OCI-M2 (cell line): ENCODE results near the gene NACAD.

Experiments
- DNase-seq: peaks from one replicate; lab custom pipeline; 2025; ENCODE audit not compliant: unreplicated experiment; lab: John Stamatoyannopoulos, UW

The NACAD gene

GRCh38 chr7:45075871-45076796 lies 12.6 kb downstream of the NACAD start:
- no peak for DNase-seq

DNA sequence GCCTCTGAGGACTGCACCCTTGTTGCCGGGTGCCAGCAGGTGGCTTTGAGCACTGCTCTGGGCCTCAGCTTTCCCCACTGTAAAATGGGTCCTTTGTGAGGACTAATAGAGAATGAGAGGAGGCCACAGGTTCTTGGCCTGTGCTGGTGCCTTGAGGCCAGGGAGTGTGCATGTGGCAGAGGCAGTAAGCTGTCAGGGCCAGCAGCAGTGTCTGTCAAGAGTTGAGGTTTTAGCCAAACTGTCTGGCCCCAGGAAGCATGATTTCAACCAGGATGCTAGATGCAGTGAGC lies 13.5 kb downstream of the NACAD start:
- no peak for DNase-seq

DNA sequence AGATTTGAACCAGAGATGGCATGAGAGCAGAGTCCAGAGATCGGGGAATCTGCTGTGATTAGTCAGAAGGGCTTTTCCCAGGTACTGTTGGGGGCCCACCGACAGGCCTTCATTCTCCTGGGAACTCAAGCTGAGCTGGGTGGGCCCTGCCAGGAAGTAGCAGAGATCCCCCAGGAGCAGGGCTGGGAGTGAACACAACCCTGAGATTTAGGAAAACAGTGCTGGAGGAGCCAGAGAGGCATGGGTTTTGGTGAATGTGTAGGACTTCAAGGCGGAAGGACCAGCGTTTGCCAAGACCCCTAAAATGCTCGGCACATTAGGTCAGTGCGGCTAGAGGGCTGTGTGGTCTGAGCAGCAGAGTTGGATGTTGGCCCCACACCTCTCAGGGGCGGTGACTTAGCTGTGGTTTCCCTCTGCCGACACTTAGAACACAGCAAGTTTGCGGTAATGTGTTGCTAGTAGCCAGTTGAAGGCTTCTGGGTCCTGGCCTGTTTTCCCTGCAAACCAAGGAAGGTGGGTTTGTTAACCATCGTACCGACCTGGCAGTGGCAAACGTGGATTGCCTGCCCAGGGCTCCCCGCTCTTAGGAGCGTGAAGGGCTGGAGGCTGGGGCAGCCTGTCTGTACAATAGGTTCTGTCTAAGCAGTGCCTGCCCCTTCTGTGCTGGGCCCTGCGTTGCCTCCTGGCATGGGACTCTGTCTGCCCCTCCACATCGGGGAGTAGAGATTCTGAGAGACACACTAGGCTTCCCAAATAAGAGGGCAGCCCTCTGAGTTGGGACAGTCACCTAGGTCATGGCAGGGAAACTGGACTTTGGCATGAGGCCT lies 14.0 kb downstream of the NACAD start:
- no peak for DNase-seq

DNA sequence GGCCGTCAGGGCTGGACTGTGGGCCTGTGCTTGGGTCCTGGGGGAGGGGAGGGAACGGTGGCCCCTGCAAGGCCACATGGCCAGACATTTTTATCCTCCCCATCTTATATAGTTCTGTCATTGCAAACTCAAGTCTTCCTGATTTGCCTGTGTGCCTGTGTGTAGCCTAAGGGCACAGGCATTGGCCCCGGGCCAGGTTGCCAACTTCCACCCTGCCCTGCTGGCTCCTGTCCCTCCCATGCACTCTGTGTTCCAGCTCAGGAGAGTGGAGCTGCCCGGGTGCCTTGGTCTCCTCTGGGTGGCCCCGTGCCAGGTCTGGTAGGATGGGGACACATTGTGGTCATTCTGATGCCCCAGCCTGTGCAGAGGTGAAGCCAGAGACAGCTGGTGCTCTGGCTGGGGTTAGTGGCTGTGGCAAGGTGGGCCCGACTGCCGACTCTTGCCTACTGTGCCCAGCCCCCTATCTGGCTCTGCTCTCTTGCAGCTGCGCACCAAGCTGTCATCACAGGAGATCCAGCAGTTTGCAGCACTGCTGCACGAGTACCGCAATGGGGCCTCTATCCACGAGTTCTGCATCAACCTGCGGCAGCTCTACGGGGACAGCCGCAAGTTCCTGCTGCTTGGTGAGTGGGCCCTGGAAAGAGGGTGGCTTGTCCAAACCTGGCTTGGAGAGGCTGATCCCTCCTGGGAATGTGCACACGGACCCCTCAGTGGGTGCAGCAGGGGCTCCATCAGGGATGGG lies 14.8 kb downstream of the NACAD start:
- DNase-seq = no peak

- no peak for DNase-seq
Observed at GRCh38 chr7:45073031-45073785, 15.6 kb downstream of the NACAD start.

GRCh38 chr7:45072131-45073030 lies 16.4 kb downstream of the NACAD start:
- DNase-seq = no peak

DNA sequence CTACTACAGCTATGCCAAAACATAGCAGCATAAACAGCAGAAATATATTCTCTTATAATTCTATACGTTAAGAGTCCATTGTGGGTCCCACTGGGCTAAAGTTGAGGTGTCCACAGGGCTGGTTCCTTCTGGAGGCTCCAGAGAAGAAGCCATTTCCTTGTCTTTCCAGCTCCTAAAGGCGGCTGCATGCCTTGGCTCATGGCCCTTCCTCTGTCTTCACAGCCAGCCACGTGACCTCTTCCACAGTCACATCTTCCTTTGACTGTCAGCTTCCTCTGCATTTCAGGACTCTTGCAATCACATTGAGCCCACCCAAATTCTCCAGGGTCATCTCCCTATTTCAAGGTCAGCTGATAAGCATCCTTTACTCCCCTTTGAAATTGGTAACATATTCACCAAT lies 17.2 kb downstream of the NACAD start:
- no peak for DNase-seq

GRCh38 chr7:45070254-45070642 lies 18.5 kb downstream of the NACAD start:
- DNase-seq = no peak

DNA sequence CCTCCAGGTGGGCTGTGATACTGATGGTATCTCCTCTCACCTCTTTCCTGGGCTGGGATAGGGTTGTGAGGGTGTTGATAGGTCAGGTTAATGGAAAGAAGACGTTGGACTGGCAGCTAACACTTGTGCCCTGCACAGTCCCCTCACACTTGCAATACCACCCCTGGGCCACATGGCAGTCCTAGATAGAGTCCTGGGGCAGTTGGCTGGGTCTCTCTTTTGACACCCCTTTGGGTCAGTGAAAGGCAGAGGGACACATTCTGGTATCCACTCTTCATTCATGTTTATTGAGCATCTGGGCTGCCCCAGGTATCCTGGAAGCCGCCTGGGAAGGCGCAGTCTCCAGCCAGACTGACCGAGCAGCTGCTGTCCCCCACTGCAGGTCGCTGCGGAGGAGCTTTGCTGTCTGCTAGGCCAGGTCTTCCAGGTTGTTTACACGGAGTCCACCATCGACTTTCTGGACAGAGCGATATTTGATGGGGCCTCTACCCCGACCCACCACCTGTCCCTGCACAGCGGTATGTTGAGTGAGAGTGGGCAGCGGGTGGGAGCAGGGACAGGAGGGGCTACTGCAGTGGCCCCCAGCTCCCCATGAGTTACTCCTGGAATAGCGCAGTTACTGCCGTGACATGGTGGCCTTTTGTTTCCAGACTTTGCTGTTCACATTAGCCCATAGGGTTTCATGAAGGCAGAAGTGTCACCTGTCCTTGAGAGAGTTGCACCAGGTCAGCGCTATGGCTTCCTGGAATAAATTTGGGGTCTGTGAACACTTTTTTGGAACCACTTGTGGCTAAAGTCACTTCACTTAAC lies 19.1 kb downstream of the NACAD start:
- DNase-seq = no peak

DNA sequence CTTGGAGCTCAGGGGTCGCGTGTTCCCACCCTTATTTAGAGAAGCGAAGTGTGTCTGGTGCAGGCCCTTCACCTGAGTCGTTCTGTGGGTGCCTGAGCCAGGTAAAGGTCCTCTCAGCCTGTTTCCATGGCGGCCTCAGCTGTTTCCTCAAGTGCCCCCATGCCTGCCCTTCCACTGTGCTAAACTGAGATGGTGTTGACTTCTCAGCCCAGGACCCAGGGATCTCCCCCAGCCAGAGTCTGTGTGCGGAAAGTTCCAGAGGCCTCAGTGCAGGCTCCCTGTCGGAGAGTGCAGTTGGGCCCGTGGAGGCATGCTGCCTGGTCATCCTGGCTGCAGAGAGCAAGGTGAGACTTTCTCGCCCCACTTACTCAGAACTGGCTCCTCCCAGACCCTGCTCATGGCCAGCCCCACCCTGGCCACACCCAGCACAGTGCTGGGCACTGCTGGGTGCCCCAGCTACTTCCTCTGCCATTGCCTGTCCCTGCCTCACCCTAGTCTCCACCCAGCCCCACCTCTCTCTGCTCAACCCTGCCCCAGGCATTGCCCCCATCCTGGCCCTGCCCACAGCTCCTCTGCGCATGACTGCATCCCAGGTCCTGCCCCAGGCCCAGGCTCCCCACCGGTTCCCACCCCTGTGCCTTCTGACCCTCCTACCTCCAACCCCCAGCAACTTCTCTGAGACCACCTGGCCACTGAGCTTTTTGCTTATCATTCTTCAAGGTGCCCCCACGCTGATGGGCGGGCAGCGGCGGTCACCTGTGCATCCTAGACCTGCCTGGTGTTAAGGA lies 20.3 kb downstream of the NACAD start:
- no peak for DNase-seq

DNA sequence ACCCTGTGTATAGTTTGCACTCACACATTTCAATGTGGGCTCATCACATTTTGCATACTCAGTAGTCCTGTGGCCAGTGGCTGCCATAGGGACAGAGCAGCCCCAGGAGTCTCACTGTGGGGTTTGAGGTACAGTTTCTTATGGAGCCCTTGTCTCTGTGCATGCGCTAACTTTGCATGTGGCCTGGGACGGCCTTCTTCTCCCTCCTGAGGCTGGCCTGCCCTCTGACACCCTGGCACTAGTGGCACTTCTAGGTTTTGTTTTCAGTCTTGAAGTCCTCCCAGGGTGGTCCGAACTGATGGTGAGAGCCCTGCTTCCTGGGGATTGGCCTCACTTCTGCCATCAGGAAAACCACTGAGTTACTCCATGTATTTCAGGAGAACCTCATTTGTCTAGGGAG lies 21.2 kb downstream of the NACAD start:
- no peak for DNase-seq

- DNase-seq = no peak
Observed at GRCh38 chr7:45066409-45066808, 22.4 kb downstream of the NACAD start.

- no peak for DNase-seq
Observed at GRCh38 chr7:45065031-45065995, 23.5 kb downstream of the NACAD start.

GRCh38 chr7:45064047-45064725 lies 24.6 kb downstream of the NACAD start:
- DNase-seq = no peak

- DNase-seq = no peak
Observed at GRCh38 chr7:45061806-45062425, 26.9 kb downstream of the NACAD start.

- DNase-seq = no peak
Observed at GRCh38 chr7:45061352-45061751, 27.4 kb downstream of the NACAD start.
